Chondrocyte (in vitro differentiated cells): ENCODE results near the gene YRDC. TPM values are rescaled to one million over a fixed set of nuclear protein-coding genes. Genes with fewer than 3 reads are reported as not detected.

Source experiments
- DNase-seq: peaks from one replicate; pipeline ENCODE4 v3.0.0; 2021; ENCODE audit warnings: mixed read lengths, low spot score
- H3K27ac Mint-ChIP-seq: one replicate; pipeline ENCODE4 v1.8.0; 2021; ENCODE audit warnings: mild to moderate bottlenecking, moderate library complexity, mixed read lengths; ENCODE audit not compliant: unreplicated experiment
- H3K27me3 Mint-ChIP-seq: 2 replicates; pipeline ENCODE4 v1.8.0; 2021; ENCODE audit warnings: low read depth, mixed read lengths
- H3K36me3 Mint-ChIP-seq: 2 replicates; pipeline ENCODE4 v1.8.0; 2021; ENCODE audit warnings: low read depth, mixed read lengths
- H3K4me1 Mint-ChIP-seq: 2 replicates; pipeline ENCODE4 v1.8.0; 2021; ENCODE audit warnings: low read depth, mild to moderate bottlenecking, mixed read lengths
- H3K4me3 Mint-ChIP-seq: one replicate; pipeline ENCODE4 v1.8.0; 2021; ENCODE audit warnings: mild to moderate bottlenecking, moderate library complexity, mixed read lengths; ENCODE audit not compliant: unreplicated experiment
- H3K9me3 Mint-ChIP-seq: 2 replicates; pipeline ENCODE4 v1.8.0; 2021; ENCODE audit warnings: low read depth, mixed read lengths
- CTCF ChIP-seq: fragments of 200-600 bp; sonication (generic); IDR thresholded peaks from 2 replicates; pipeline ENCODE4 v1.5.0; 2021; ENCODE audit warnings: antibody characterized with exemption, mild to moderate bottlenecking, moderate library complexity
- total RNA-seq: library from RNA; stranded (reverse); gene quantifications from 3 replicates; pipeline ENCODE4 v1.2.1, GENCODE V29; 2021

YRDC gene
- total RNA-seq, 1 donor from 2014 or later, result 15.5 TPM

GRCh38 chr1:37765916-37766664, 41.9 kb downstream of the YRDC start:
- Mint-ChIP-seq H3K4me3 (no peak overlapping the region), H3K27ac (no peak overlapping the region), H3K4me1 (peaks cover 9% of the 10 kb centered on the region), H3K36me3 (peaks cover 2% of the 10 kb centered on the region), H3K9me3 (no peaks in the 10 kb centered on the region), H3K27me3 (peaks cover 72% of the 10 kb centered on the region)
- DNase-seq, result no peak
- TF ChIP-seq CTCF, result no peak

GRCh38 chr1:37764888-37765441, 43.0 kb downstream of the YRDC start, which contains the start of gene EPHA10:
Gene EPHA10, minus strand, starts transcription at chr1:37765120. Its CDS starts 54 bp downstream, at chr1:37765066.
- no peak within 1 kb of the TSS for H3K27ac Mint-ChIP-seq
- H3K9me3 Mint-ChIP-seq, result no peaks in the 10 kb centered on the region
- peaks cover 65% of the 10 kb centered on the region for H3K27me3 Mint-ChIP-seq
- H3K36me3 Mint-ChIP-seq, result peaks cover 2% of the 10 kb centered on the region
- peaks cover 9% of the 10 kb centered on the region for H3K4me1 Mint-ChIP-seq
- TF ChIP-seq CTCF, result no peak
- DNase-seq, result no peak
- H3K4me3 Mint-ChIP-seq, result no peak within 1 kb of the TSS

GRCh38 chr1:37764414-37764825, 43.6 kb downstream of the YRDC start:
- peaks cover 2% of the 10 kb centered on the region for H3K36me3 Mint-ChIP-seq
- H3K4me1 Mint-ChIP-seq, result peaks cover 9% of the 10 kb centered on the region
- H3K27ac Mint-ChIP-seq, result no peak overlapping the region
- H3K27me3 Mint-ChIP-seq, result peaks cover 63% of the 10 kb centered on the region
- no peak for DNase-seq
- no peaks in the 10 kb centered on the region for H3K9me3 Mint-ChIP-seq
- no peak overlapping the region for H3K4me3 Mint-ChIP-seq
- no peak for TF ChIP-seq CTCF

GRCh38 chr1:37763791-37764413, 44.1 kb downstream of the YRDC start:
- H3K4me3 Mint-ChIP-seq, result no peak overlapping the region
- H3K36me3 Mint-ChIP-seq, result peaks cover 2% of the 10 kb centered on the region
- no peak for DNase-seq
- peaks cover 57% of the 10 kb centered on the region for H3K27me3 Mint-ChIP-seq
- no peaks in the 10 kb centered on the region for H3K9me3 Mint-ChIP-seq
- TF ChIP-seq CTCF, result no peak
- no peak overlapping the region for H3K27ac Mint-ChIP-seq
- H3K4me1 Mint-ChIP-seq, result peaks cover 9% of the 10 kb centered on the region

GRCh38 chr1:37762516-37762915, 45.5 kb downstream of the YRDC start:
- no peak for DNase-seq
- Mint-ChIP-seq H3K4me1 (peaks cover 9% of the 10 kb centered on the region), H3K27me3 (peaks cover 49% of the 10 kb centered on the region), H3K9me3 (no peaks in the 10 kb centered on the region), H3K27ac (no peak overlapping the region), H3K36me3 (peaks cover 2% of the 10 kb centered on the region), H3K4me3 (no peak overlapping the region)
- no peak for TF ChIP-seq CTCF
